ENCODE results near the gene SSX2IP. TPM values are rescaled to one million over a fixed set of nuclear protein-coding genes. Genes with fewer than 3 reads are reported as not detected.

SSX2IP gene
- total and polyA plus RNA-seq, 2 experiments from 2014 or later, result 12.3 to 20.5 TPM

DNA sequence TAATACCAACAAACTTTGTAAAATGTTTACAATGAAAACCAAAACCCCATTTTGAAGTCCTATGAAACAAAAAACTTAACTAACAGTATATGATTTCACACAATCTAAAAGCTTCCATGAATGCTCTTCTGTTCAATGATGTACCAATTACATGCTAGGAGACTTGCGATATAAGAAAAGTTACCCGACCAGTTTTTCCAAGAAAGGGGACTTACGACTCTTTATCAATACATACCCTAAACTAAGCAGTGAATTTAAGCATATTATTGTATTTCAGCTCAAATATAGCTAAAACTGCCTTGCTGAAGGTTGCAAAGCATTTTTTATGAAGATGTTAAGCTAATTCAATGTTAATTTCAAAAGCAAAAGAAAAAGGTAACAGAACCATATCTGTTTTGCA is 15.6 kb downstream of the SSX2IP start:
- H3K27ac ChIP-seq, result no peak overlapping the region
- no peaks in the 10 kb centered on the region for H3K9me3 ChIP-seq (ENCODE audit: low read depth)
- DNase-seq (ENCODE audit: low read depth in 1 of 2, low spot score in 1 of 2), result no peak
- no peaks in the 10 kb centered on the region for H3K27me3 ChIP-seq
- H3K4me3 ChIP-seq, result no peak overlapping the region
- H3K4me1 ChIP-seq (ENCODE audit: low read depth), result no peaks in the 10 kb centered on the region
- TF ChIP-seq, protein P1, sequence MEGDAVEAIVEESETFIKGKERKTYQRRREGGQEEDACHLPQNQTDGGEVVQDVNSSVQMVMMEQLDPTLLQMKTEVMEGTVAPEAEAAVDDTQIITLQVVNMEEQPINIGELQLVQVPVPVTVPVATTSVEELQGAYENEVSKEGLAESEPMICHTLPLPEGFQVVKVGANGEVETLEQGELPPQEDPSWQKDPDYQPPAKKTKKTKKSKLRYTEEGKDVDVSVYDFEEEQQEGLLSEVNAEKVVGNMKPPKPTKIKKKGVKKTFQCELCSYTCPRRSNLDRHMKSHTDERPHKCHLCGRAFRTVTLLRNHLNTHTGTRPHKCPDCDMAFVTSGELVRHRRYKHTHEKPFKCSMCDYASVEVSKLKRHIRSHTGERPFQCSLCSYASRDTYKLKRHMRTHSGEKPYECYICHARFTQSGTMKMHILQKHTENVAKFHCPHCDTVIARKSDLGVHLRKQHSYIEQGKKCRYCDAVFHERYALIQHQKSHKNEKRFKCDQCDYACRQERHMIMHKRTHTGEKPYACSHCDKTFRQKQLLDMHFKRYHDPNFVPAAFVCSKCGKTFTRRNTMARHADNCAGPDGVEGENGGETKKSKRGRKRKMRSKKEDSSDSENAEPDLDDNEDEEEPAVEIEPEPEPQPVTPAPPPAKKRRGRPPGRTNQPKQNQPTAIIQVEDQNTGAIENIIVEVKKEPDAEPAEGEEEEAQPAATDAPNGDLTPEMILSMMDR (IDR thresholded peaks at IDR 0.05; ENCODE audit: low read depth, low read length), result no peak
- H3K36me3 ChIP-seq, result no peaks in the 10 kb centered on the region

DNA sequence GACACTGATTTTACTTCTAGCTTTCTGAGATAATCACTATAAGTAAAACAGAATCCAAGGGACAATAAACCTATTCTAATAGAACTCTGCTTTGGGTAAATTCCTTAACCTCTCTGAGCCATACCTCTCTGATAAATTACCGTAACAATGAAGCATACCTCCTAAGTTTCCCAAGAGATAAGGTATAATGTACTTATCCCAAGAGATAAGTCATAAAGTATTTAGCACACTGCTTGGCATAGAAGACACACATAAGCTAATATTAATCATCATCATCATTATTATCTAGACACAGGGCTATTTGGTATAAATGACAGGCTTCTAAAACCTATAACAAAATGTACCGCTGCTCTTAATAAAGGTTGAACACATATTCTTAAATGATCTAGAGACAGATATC is 16.2 kb downstream of the SSX2IP start:
- Histone ChIP-seq H3K27me3 (no peaks in the 10 kb centered on the region), H3K4me1 (ENCODE audit: low read depth) (no peaks in the 10 kb centered on the region), H3K9me3 (ENCODE audit: low read depth) (no peaks in the 10 kb centered on the region), H3K4me3 (no peak overlapping the region), H3K36me3 (peaks cover 5% of the 10 kb centered on the region), H3K27ac (no peak overlapping the region)
- DNase-seq (ENCODE audit: low read depth in 1 of 2, low spot score in 1 of 2), result no peak
- TF ChIP-seq, protein P1 (IDR thresholded peaks at IDR 0.05; ENCODE audit: low read depth, low read length), result no peak

DNA sequence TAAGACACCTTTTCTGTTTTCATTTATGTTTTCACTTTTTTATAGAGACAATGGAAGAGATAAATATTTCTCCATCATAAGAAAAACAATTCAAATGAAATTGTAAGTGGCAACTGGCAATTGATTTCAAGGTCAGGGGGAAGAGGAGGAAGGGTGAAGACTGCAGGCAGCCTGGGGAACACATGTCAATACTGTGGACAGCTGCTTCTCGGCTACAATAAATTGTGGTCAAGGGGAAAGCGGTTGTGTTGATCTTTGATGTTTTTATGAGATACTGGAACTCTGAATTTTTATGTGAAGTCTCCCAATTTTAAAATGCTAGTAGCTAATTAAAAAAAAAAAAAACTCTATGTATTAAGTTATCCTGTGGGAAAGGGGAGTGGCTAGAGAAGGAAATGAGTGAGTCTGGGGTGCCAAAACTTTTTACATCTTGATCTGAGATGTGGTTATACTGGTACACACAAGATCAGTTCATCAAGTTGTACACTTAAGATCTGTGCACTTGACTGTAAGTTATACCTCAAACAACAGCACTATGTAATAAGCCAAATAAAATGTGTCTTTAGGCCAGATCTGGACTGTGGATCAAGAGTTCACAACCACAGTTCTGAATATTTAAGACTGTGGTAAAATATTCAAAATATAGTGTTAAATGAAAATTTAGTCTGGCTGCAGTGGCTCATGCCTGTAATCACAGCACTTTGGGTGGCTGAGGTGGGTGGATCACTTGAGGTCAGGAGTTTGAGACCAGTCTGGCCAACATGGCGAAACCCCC is 18.0 kb downstream of the SSX2IP start:
- Histone ChIP-seq H3K4me3 (no peak overlapping the region), H3K9me3 (ENCODE audit: low read depth) (no peaks in the 10 kb centered on the region), H3K27ac (no peak overlapping the region), H3K4me1 (ENCODE audit: low read depth) (no peaks in the 10 kb centered on the region), H3K27me3 (no peaks in the 10 kb centered on the region), H3K36me3 (peaks cover 5% of the 10 kb centered on the region)
- TF ChIP-seq, protein P1 (IDR thresholded peaks at IDR 0.05; ENCODE audit: low read depth, low read length), result no peak
- no peak for DNase-seq (ENCODE audit: low read depth in 1 of 2, low spot score in 1 of 2)

DNA sequence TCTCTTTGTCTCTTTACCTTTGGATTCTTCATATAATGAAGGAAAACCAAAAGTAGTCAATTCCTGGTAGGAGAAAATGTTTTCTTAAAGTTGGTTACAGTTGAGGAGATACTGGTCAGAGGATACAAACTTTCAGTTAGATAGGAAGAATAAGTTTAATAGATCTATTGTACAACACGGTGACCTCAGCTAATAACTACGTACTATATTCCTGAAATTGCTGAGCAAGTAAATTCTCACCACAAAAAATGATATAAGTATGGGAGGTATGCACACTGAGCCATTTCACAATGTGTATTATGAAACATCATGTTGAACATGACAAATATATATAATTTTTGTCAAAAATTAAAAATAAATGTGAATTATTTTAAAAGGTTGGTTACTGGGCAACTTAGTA is 20.4 kb downstream of the SSX2IP start:
- Histone ChIP-seq H3K9me3 (ENCODE audit: low read depth) (no peaks in the 10 kb centered on the region), H3K36me3 (peaks cover 5% of the 10 kb centered on the region), H3K4me3 (no peak overlapping the region), H3K27me3 (no peaks in the 10 kb centered on the region), H3K4me1 (ENCODE audit: low read depth) (no peaks in the 10 kb centered on the region), H3K27ac (no peak overlapping the region)
- peak in 1 of 2 donors; percentile 82 for DNase-seq (ENCODE audit: low read depth in 1 of 2, low spot score in 1 of 2)
- TF ChIP-seq, protein P1 (IDR thresholded peaks at IDR 0.05; ENCODE audit: low read depth, low read length), result no peak

DNA sequence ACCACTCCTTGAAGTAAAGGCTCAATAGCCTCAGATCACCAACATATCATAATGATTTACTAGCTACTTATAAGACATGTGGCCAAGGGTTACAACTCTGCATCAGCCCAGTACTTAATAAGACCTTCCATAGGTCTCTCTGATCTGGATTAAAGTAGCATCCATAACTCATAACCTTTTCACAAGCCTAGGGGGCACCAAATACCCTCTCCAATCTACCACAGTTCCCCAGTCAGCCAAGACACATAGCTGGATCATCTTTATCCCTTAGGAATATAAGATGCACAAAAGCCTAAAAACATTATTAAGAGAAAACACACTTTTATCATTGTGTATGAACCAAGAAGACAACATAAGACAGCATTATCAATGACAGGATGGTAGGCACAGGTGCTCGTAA is 22.1 kb downstream of the SSX2IP start:
- DNase-seq (ENCODE audit: low read depth in 1 of 2, low spot score in 1 of 2), result peak in 1 of 2 donors; percentile 47
- Histone ChIP-seq H3K4me3 (no peak overlapping the region), H3K36me3 (peaks cover 5% of the 10 kb centered on the region), H3K27me3 (no peaks in the 10 kb centered on the region), H3K27ac (no peak overlapping the region), H3K9me3 (ENCODE audit: low read depth) (no peaks in the 10 kb centered on the region), H3K4me1 (ENCODE audit: low read depth) (no peaks in the 10 kb centered on the region)
- TF ChIP-seq, protein P1 (IDR thresholded peaks at IDR 0.05; ENCODE audit: low read depth, low read length), result peak; percentile 42
